ENCODE data around the gene CYB5RL. TPM values are rescaled to one million over a fixed set of nuclear protein-coding genes. Genes with fewer than 3 reads are reported as not detected.

Gene CYB5RL
- total RNA-seq, 4 donors from 2014 or later, result 4.8 to 6.7 (median 5.5) TPM

DNA sequence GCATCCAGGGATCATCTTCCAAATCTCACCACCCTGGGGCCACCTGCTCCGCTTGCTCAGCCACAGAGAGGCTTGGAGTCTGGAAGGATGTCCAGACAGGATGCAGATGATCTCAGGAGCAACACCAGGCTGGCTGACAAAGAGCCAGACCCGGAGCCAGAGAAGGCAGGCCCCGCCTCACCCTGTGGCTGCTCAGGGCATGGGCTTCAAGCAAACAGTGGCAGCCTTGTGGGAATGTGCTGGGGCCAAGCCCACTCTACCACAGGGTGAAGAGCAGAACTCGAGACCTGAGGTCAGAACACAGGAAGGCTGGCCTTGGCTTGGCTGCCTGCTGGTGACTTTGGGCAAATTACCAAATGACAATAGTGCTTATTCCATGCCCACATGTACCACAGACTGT, 45.7 kb upstream of the CYB5RL start:
- Histone ChIP-seq H3K4me1 (peaks cover 0 to 44% (median 12%) of the 10 kb centered on the region in 4 donors), H3K9me3 (no peaks in the 10 kb centered on the region), H3K27me3 (no peaks in the 10 kb centered on the region), H3K27ac (peak overlapping the region in 2 of 4 donors; percentile 59 to 79), H3K4me3 (no peak overlapping the region), H3K36me3 (peaks cover 0 to 64% (median 0%) of the 10 kb centered on the region in 3 donors)
- no peak for DNase-seq (ENCODE audit: low spot score in 2 of 2)
- TF ChIP-seq, protein P1, sequence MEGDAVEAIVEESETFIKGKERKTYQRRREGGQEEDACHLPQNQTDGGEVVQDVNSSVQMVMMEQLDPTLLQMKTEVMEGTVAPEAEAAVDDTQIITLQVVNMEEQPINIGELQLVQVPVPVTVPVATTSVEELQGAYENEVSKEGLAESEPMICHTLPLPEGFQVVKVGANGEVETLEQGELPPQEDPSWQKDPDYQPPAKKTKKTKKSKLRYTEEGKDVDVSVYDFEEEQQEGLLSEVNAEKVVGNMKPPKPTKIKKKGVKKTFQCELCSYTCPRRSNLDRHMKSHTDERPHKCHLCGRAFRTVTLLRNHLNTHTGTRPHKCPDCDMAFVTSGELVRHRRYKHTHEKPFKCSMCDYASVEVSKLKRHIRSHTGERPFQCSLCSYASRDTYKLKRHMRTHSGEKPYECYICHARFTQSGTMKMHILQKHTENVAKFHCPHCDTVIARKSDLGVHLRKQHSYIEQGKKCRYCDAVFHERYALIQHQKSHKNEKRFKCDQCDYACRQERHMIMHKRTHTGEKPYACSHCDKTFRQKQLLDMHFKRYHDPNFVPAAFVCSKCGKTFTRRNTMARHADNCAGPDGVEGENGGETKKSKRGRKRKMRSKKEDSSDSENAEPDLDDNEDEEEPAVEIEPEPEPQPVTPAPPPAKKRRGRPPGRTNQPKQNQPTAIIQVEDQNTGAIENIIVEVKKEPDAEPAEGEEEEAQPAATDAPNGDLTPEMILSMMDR (IDR thresholded peaks at IDR 0.05), result no peak
- peak in 1 of 2 donors; percentile 6 for TF ChIP-seq EP300 (IDR thresholded peaks at IDR 0.05)
- WGBS, 2 donors, result 53 to 59% methylated on average over 3 to 4 of the region's 4 CpGs

DNA sequence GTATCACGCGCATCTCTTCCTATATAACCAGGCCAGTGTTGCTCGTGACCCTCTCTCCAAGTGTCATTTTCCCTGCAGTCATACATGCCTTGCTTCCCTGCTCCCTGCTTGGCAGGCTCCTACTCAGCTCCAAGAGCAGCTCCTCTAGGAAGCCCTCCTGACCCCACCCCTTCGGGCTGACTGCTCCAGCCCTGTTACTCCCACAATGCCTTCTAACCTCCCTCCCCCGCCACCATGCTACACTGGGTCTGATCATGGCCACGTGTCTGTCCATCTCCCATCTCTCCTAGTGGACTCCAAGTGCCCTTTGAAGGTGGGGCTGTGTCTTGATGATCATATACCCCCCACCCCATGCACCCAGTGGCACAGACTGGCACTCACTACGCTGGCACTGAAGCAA, 44.8 kb upstream of the CYB5RL start:
- Histone ChIP-seq H3K36me3 (peaks cover 0 to 63% (median 0%) of the 10 kb centered on the region in 3 donors), H3K9me3 (no peaks in the 10 kb centered on the region), H3K4me1 (peaks cover 0 to 36% (median 6%) of the 10 kb centered on the region in 4 donors), H3K4me3 (no peak overlapping the region), H3K27ac (peak overlapping the region in 3 of 4 donors; percentile 2 to 79 (median 54)), H3K27me3 (no peaks in the 10 kb centered on the region)
- DNase-seq (ENCODE audit: low spot score in 2 of 2), result no peak
- TF ChIP-seq EP300 (IDR thresholded peaks at IDR 0.05) (no peak), POLR2A (IDR thresholded peaks at IDR 0.05) (no peak)
- 75% methylated on average over 7 of the region's 7 CpGs for WGBS, 2 donors

DNA sequence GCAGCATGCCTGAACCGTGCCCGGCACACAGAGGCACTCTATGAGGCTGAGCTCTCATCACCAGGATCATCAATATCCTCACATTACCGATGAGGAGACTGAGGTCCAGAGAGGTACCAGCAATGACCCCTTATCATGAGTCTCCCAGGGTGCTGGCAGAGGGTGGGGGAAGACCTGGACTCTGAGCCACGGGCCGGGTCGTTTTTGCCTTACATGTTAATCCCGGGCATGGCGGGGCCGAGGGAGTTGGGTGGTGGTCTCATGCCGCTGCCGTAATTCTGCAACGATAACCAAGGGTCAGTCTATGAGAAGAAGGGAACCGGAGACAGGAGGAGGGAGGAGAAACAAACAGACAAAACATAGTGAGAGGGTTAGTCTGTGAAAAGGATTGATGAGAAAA, 43.2 kb upstream of the CYB5RL start:
- H3K36me3 ChIP-seq, result peaks cover 0 to 71% (median 0%) of the 10 kb centered on the region in 3 donors
- WGBS, 2 donors, result 87 to 90% methylated on average over 13 of the region's 13 CpGs

DNA sequence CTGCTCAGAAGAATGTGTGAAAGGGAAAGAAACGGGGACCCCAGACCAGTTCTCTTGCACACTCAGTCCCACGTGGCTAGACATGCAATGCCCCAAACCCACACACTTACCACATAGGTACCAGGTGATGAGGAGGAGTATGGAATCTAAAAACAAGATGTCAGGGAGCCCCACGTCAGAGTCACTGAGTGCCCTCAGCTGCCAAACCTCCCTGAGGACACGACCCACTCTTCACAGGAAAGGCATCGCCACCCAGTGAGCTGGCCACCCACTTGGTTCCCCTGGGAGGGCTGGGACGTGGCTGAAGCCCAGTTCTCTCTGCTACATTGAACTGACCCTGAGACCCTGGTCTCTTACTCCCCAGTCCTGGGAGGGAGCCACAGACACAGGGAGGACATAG, 41.5 kb upstream of the CYB5RL start:
- Histone ChIP-seq H3K4me3 (no peak overlapping the region), H3K27ac (peak overlapping the region in 2 of 4 donors; percentile 52 to 56), H3K27me3 (no peaks in the 10 kb centered on the region), H3K9me3 (no peaks in the 10 kb centered on the region), H3K36me3 (peaks cover 0 to 82% (median 0%) of the 10 kb centered on the region in 3 donors), H3K4me1 (peaks cover 0 to 28% (median 4%) of the 10 kb centered on the region in 4 donors)
- TF ChIP-seq, protein P1 (IDR thresholded peaks at IDR 0.05), result no peak
- TF ChIP-seq EP300 (IDR thresholded peaks at IDR 0.05), result no peak
- no peak for TF ChIP-seq POLR2A (IDR thresholded peaks at IDR 0.05)
- WGBS, 2 donors, result 41 to 55% methylated on average over 3 to 5 of the region's 6 CpGs
- DNase-seq (ENCODE audit: low spot score in 2 of 2), result no peak

More for the DNA sequence above, 43.2 kb upstream of the CYB5RL start:
- DNase-seq (ENCODE audit: low spot score in 2 of 2), result no peak
- TF ChIP-seq POLR2A (IDR thresholded peaks at IDR 0.05) (no peak), EP300 (IDR thresholded peaks at IDR 0.05) (no peak)
- TF ChIP-seq, protein P1 (IDR thresholded peaks at IDR 0.05), result no peak
- H3K27ac ChIP-seq, result no peak overlapping the region
- no peaks in the 10 kb centered on the region for H3K9me3 ChIP-seq
- H3K4me1 ChIP-seq, result peaks cover 0 to 28% (median 5%) of the 10 kb centered on the region in 4 donors
- no peaks in the 10 kb centered on the region for H3K27me3 ChIP-seq
- no peak overlapping the region for H3K4me3 ChIP-seq

DNA sequence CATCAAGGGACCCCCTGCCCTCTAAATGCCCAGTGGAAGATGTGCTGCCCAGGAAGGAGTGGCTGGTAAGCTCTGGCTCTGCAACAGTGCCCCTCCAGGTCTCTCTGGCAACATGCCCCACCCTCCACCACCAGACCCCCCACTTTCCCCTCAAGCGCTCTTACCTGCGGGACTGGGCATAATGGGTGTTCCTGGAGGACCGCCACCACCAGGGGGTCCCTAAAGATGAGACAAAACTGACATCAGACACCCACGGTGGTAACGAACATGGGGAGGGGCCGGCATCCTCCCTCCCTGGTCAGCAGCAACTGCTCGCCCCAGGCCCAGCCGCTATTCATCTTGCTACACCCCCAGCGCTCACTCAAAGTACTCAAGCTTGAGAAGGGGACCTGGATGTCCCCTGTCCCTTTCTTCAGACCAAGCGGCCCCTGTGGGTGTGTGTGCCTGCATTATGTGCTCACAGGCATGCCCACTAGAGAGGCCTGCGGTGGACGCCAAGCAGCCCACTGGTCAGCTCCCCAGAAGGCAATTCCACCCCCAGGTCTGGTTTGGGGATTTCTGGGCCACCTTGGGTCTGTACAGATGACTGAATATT, 41.0 kb upstream of the CYB5RL start:
- H3K9me3 ChIP-seq, result no peaks in the 10 kb centered on the region
- TF ChIP-seq, protein P1 (IDR thresholded peaks at IDR 0.05), result no peak
- TF ChIP-seq EP300 (IDR thresholded peaks at IDR 0.05) (no peak), POLR2A (IDR thresholded peaks at IDR 0.05) (no peak)

More for the DNA sequence above, 41.0 kb upstream of the CYB5RL start:
- peaks cover 0 to 82% (median 0%) of the 10 kb centered on the region in 3 donors for H3K36me3 ChIP-seq
- no peaks in the 10 kb centered on the region for H3K27me3 ChIP-seq
- H3K4me3 ChIP-seq, result no peak overlapping the region
- peaks cover 0 to 24% (median 4%) of the 10 kb centered on the region in 4 donors for H3K4me1 ChIP-seq
- H3K27ac ChIP-seq, result peak overlapping the region in 2 of 4 donors; percentile 28 to 56
- DNase-seq (ENCODE audit: low spot score in 2 of 2), result no peak
- WGBS, 2 donors, result 87 to 88% methylated on average over 12 of the region's 12 CpGs
